H1 (cell line): Measurements from ENCODE around the gene SLC12A5. TPM values are rescaled to one million over a fixed set of nuclear protein-coding genes. Genes with fewer than 3 reads are reported as not detected.

Source experiments
- CTCF ChIA-PET: fragments of 300-600 bp; sonication (Branson Sonifier 250); formaldehyde crosslinking; loops from one replicate; lab custom pipeline; 2021; ENCODE audit not compliant: partially characterized antibody; lab: Charles Lee
- POLR2A ChIA-PET: fragments of 300-600 bp; sonication (Branson Sonifier 250); formaldehyde crosslinking; loops from one replicate; lab custom pipeline; 2021; ENCODE audit warnings: inconsistent platforms; ENCODE audit not compliant: partially characterized antibody; lab: Charles Lee
- DNase-seq, 2 experiments: peaks; one replicate each; pipeline versions ENCODE4 v3.0.0 to v3.0.0-alpha.2; 2010 to 2022; ENCODE audit warnings: low spot score in 2 of 2, low read depth in 1 of 2, mixed read lengths in 1 of 2
- FAIRE-seq: peaks from 2 replicates; lab custom pipeline; 2011; peaks lifted over from hg19 to GRCh38; lab: Jason Lieb, UNC
- H2AFZ ChIP-seq: 2 replicates; pipeline ENCODE4 v1.8.1; 2012; ENCODE audit warnings: low read length, inconsistent platforms
- H2AK5ac ChIP-seq: 2 replicates; pipeline ENCODE4 v1.6.1; 2013; ENCODE audit warnings: low read depth, low read length
- H2BK120ac ChIP-seq: replicated peaks from 2 replicates; pipeline ENCODE3; 2013; ENCODE audit warnings: low read depth, low read length, inconsistent platforms
- H2BK12ac ChIP-seq: 2 replicates; pipeline ENCODE4 v1.6.1; 2013; ENCODE audit warnings: low read depth, low read length
- H2BK15ac ChIP-seq: 2 replicates; pipeline ENCODE4 v1.6.1; 2013; ENCODE audit warnings: low read length
- H2BK20ac ChIP-seq: 2 replicates; pipeline ENCODE4 v1.6.1; 2013; ENCODE audit warnings: low read length
- H2BK5ac ChIP-seq: 2 replicates; pipeline ENCODE4 v1.6.1; 2013; ENCODE audit warnings: low read depth, low read length
- H3K14ac ChIP-seq: 2 replicates; pipeline ENCODE4 v1.6.1; 2013; ENCODE audit warnings: inconsistent platforms; ENCODE audit not compliant: insufficient read length
- H3K18ac ChIP-seq: 2 replicates; pipeline ENCODE4 v1.6.1; 2013; ENCODE audit warnings: low read length; ENCODE audit errors: extremely low read depth
- H3K23ac ChIP-seq: 2 replicates; pipeline ENCODE4 v1.6.1; 2013; ENCODE audit warnings: inconsistent platforms; ENCODE audit not compliant: insufficient read length
- H3K23me2 ChIP-seq: 2 replicates; pipeline ENCODE4 v1.6.1; 2013; ENCODE audit warnings: low read depth, low read length
- H3K27ac ChIP-seq: 2 replicates; pipeline ENCODE4 v1.6.1; 2011; ENCODE audit warnings: low read depth, low read length, inconsistent platforms
- H3K27me3 ChIP-seq, 4 experiments: replicated peaks in 1 of 4; 1 replicate in 1 of 4; 2 replicates in 3 of 4; pipeline versions ENCODE4 v1.6.1 to v1.8.1; 2011 to 2013; ENCODE audit warnings: low read length in 3 of 4, mild to moderate bottlenecking in 3 of 4, inconsistent platforms in 2 of 4, mixed read lengths in 2 of 4, moderate library complexity in 1 of 4; ENCODE audit not compliant: control insufficient read depth in 3 of 4, insufficient read depth in 3 of 4; ENCODE audit errors: extremely low read depth in 1 of 4
- H3K36me3 ChIP-seq, 4 experiments: 2 replicates each; pipeline versions ENCODE4 v1.6.1 to v1.8.1; 2011 to 2013; ENCODE audit warnings: mild to moderate bottlenecking in 4 of 4, low read length in 3 of 4, moderate library complexity in 2 of 4, control low read depth in 1 of 4, inconsistent platforms in 1 of 4; ENCODE audit not compliant: insufficient read depth in 4 of 4, control insufficient read depth in 2 of 4
- H3K4ac ChIP-seq: replicated peaks from 2 replicates; pipeline ENCODE3; 2013; ENCODE audit warnings: low read length, low read depth, mixed read lengths, inconsistent platforms; ENCODE audit not compliant: insufficient read length
- H3K4me1 ChIP-seq, 4 experiments: replicated peaks in 1 of 4; 1 replicate in 1 of 4; 2 replicates in 3 of 4; pipeline versions ENCODE4 v1.6.1 to v1.8.1; 2011 to 2013; ENCODE audit warnings: low read length in 3 of 4, inconsistent platforms in 2 of 4, mixed read lengths in 1 of 4; ENCODE audit not compliant: insufficient read depth in 4 of 4, control insufficient read depth in 3 of 4
- H3K4me2 ChIP-seq, 2 experiments: 2 replicates each; pipeline versions ENCODE4 v1.6.1 to v1.8.1; 2011 to 2013; ENCODE audit warnings: low read depth in 2 of 2, low read length in 2 of 2, control low read depth in 1 of 2, inconsistent platforms in 1 of 2, mild to moderate bottlenecking in 1 of 2; ENCODE audit not compliant: insufficient read depth in 1 of 2
- H3K4me3 ChIP-seq, 4 experiments: fragments of 200-600, 300-600 bp in 1 of 4; sonication (generic), shearing (Covaris generic), sonication (Bioruptor Twin) in 1 of 4; 2 replicates each; pipeline versions ENCODE4 v1.5.1 to v1.8.1; 2011 to 2016; ENCODE audit warnings: low read length in 4 of 4, low read depth in 3 of 4, control low read depth in 2 of 4, inconsistent platforms in 2 of 4, mild to moderate bottlenecking in 2 of 4, mixed read lengths in 1 of 4, moderate library complexity in 1 of 4; ENCODE audit not compliant: insufficient read depth in 2 of 4; ENCODE audit errors: extremely low read depth in 1 of 4
- H3K56ac ChIP-seq: replicated peaks from 2 replicates; pipeline ENCODE3; 2013; ENCODE audit warnings: low read depth, mild to moderate bottlenecking, mixed read lengths, low read length, inconsistent platforms; ENCODE audit not compliant: insufficient read length
- H3K79me1 ChIP-seq: 2 replicates; pipeline ENCODE4 v1.6.1; 2013; ENCODE audit warnings: low read depth, low read length, control low read depth
- H3K79me2 ChIP-seq, 2 experiments: 2 replicates each; pipeline versions ENCODE4 v1.6.1 to v1.8.1; 2012 to 2013; ENCODE audit warnings: low read length in 2 of 2, mild to moderate bottlenecking in 2 of 2, inconsistent platforms in 1 of 2; ENCODE audit not compliant: insufficient read depth in 2 of 2, control insufficient read depth in 1 of 2
- H3K9ac ChIP-seq, 4 experiments: replicated peaks in 1 of 4; 1 replicate in 1 of 4; 2 replicates in 3 of 4; pipeline versions ENCODE4 v1.6.1 to v1.8.1; 2011 to 2013; ENCODE audit warnings: low read depth in 3 of 4, low read length in 3 of 4, control low read depth in 2 of 4, mild to moderate bottlenecking in 2 of 4, moderate library complexity in 2 of 4, inconsistent platforms in 1 of 4; ENCODE audit errors: extremely low read depth in 1 of 4
- H3K9me3 ChIP-seq, 2 experiments: 2 replicates each; pipeline versions ENCODE4 v1.6.1 to v1.8.1; 2012 to 2013; ENCODE audit warnings: mild to moderate bottlenecking in 2 of 2, moderate library complexity in 2 of 2, control low read depth in 1 of 2, inconsistent platforms in 1 of 2, low read depth in 1 of 2, low read length in 1 of 2, mixed read lengths in 1 of 2; ENCODE audit not compliant: insufficient read depth in 2 of 2
- H4K20me1 ChIP-seq, 2 experiments: replicated peaks in 1 of 2; 2 replicates each; pipeline versions ENCODE3 to v1.8.1; 2011 to 2013; ENCODE audit warnings: inconsistent platforms in 2 of 2, low read length in 2 of 2, mild to moderate bottlenecking in 1 of 2; ENCODE audit not compliant: insufficient read depth in 2 of 2, control insufficient read depth in 1 of 2
- H4K5ac ChIP-seq: 2 replicates; pipeline ENCODE4 v1.6.1; 2013; ENCODE audit warnings: low read length, low read depth, mixed read lengths, inconsistent platforms; ENCODE audit not compliant: insufficient read length
- H4K8ac ChIP-seq: 2 replicates; pipeline ENCODE4 v1.8.0; 2013; ENCODE audit warnings: mild to moderate bottlenecking, moderate library complexity, low read length, inconsistent platforms; ENCODE audit not compliant: insufficient read depth; ENCODE audit errors: extremely low read depth
- H4K91ac ChIP-seq: replicated peaks from 2 replicates; pipeline ENCODE3; 2013; ENCODE audit warnings: low read length, mixed read lengths, inconsistent platforms; ENCODE audit not compliant: insufficient read length
- EZH2 ChIP-seq: fragments of 200-600 bp; sonication (generic); IDR thresholded peaks from 2 replicates; pipeline ENCODE4 v1.7.1; 2012; ENCODE audit warnings: low read depth, mild to moderate bottlenecking, moderate library complexity, low read length, inconsistent platforms; ENCODE audit not compliant: severe bottlenecking
- FOSL1 ChIP-seq: IDR thresholded peaks from 2 replicates; pipeline ENCODE4 v1.6.1; 2011; ENCODE audit warnings: mild to moderate bottlenecking, low read depth, low read length, moderate library complexity; ENCODE audit not compliant: insufficient read depth
- WGBS, 2 experiments: shearing (Covaris generic) in 1 of 2; methylation state at CpG; one replicate each; pipeline versions ENCODE4 v1.1.6 to v1.1.7; 2013 to 2015; ENCODE audit warnings: low lambda C conversion rate in 2 of 2, mixed read lengths in 2 of 2, inconsistent platforms in 1 of 2, low coverage in 1 of 2, missing lambda C conversion rate in 1 of 2; ENCODE audit not compliant: insufficient replicate concordance in 2 of 2, insufficient coverage in 1 of 2, insufficient read length in 1 of 2; ENCODE audit errors: extremely low coverage in 1 of 2, missing lambda C conversion rate in 1 of 2; 5-methylcytosine and 5-hydroxymethylcytosine counted together
- polyA plus RNA-seq, 7 experiments: library from polyadenylated mRNA; depleted of rRNA in 3 of 7; stranded (reverse) in 5 of 7; unstranded in 2 of 7; fragments of >200 nt in 5 of 7; fragments of 200-250 nt in 2 of 7; gene quantifications; 1 replicate in 5 of 7; 2 replicates in 1 of 7; 4 replicates in 1 of 7; pipeline versions ENCODE4 v1.2.1 to v1.2.3, GENCODE V29; 2011 to 2013; ENCODE audit warnings: missing spikeins in 2 of 7, mixed read lengths in 2 of 7
- total RNA-seq: library from RNA; stranded (reverse); fragmentation: NEBNext Ultra II Directional; extraction: Animal tissue kit (Norgen Biotek cat#: 25700); gene quantifications from 2 replicates; pipeline ENCODE4 v1.2.1, GENCODE V29; 2021

SLC12A5 gene
- total and polyA plus RNA-seq, 2 of the 8 experiments (the other 6 are each of a cell fraction or from before 2014, with no cell fraction given), result 1.9 to 7.3 TPM

DNA sequence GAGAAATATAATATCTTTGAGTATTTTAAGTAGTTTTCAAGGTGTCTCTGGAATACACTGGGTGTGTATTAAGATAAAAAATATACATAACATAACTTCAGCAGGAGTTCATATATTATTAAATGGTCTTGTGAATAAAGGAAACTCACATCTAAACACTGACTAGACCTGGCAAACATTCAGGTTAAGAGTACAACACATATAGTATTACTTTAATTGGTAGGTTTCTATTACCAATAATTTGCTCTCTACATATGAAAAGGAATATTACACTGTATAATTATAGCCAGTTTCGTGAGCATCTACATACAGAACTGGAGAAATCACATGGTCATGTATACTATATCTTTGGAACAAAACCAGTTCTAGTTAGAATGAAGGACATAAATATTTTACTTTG, 52.1 kb downstream of the SLC12A5 start:
- Histone ChIP-seq H2BK20ac (no peak overlapping the region), H3K23ac (no peak overlapping the region), H3K79me1 (peaks cover 4% of the 10 kb centered on the region; the same call in 1 of the 2 replicates), H4K5ac (no peak overlapping the region), H3K14ac (no peak overlapping the region), H2AK5ac (no peak overlapping the region), H3K56ac (no peak overlapping the region), H2BK5ac (no peak overlapping the region), H3K4me3 (no peak overlapping the region), H3K23me2 (no peaks in the 10 kb centered on the region; the same call in 1 of the 2 replicates), H3K27me3 (no peaks in the 10 kb centered on the region), H3K9me3 (no peaks in the 10 kb centered on the region), H3K27ac (no peak overlapping the region), H2BK12ac (no peak overlapping the region), H2AFZ (no peak overlapping the region), H2BK15ac (no peak overlapping the region), H3K4ac (no peak overlapping the region), H4K8ac (no peak overlapping the region), H3K79me2 (peaks cover 10 to 82% of the 10 kb centered on the region in 2 experiments; a peak in 3 of 4 replicates), H3K4me1 (peaks cover 0 to 3% (median 1%) of the 10 kb centered on the region in 4 experiments; a peak in 4 of 7 replicates), H4K20me1 (peaks cover 4 to 12% of the 10 kb centered on the region in 2 experiments), H2BK120ac (no peak overlapping the region), H3K36me3 (peaks cover 0 to 16% (median 0%) of the 10 kb centered on the region in 4 experiments; a peak in 1 of 8 replicates), H4K91ac (no peak overlapping the region), H3K18ac (no peak overlapping the region), H3K4me2 (no peak overlapping the region), H3K9ac (no peak overlapping the region)
- ChIA-PET POLR2A (interaction anchor here (1.4 to 3.4 kb wide), 3 partner anchors 7 to 11 kb away, joined by 4 to 32 read pairs (median 4); no protein-coding TSS in a partner anchor), CTCF (interaction anchor here (0.8 to 1.5 kb wide), 3 partner anchors 8 to 268 kb away, joined by 3 to 4 read pairs (median 4); no protein-coding TSS in a partner anchor)
- DNase-seq (no peak), FAIRE-seq (no peak)
- WGBS, 2 experiments, result 88% methylated on average over 1 of the region's 1 CpG; no CpG with 5 or more reads in 1 of the 2 experiments
- TF ChIP-seq FOSL1 (no peak), EZH2 (no peak)
